ENCODE measurements around the gene PTBP3.

Gene PTBP3

DNA sequence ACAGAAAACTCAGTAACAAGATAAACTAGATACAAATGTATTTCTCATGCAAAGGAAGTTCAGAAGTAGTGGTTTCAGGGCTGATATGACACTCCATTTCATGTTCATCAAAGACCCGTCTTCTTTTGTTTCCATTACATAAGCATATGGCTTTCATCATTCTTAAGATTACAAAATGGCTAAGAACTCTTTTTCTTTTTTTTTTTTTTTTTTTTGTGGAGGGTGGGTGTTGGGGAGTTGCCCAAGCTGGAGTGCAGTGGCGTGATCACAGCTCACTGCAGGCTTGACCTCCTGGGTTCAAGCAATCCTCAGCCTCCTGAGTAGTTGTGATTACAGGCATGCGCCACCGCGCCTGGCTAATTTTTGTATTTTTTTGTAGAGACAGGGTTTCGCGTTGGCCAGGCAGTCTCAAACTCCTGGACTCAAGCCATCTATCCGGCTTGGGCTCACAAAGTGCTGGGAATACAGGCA is 22.0 kb upstream of the PTBP3 start:
- H3K9me3 ChIP-seq (replicated peaks; ENCODE audit: insufficient read depth, low read length), result no peaks in the 10 kb centered on the region
- TF ChIP-seq CTCF (IDR thresholded peaks at IDR 0.05; ENCODE audit: low read length) (no peak), EZH2 (optimal IDR thresholded peaks at IDR 0.05; ENCODE audit: low read depth, low read length) (no peak), EZH2phosphoT487 (IDR thresholded peaks at IDR 0.05; ENCODE audit: low read length) (no peak)
- H3K27ac ChIP-seq (ENCODE audit: low read length), result no peak overlapping the region
- H3K4me1 ChIP-seq (ENCODE audit: low read length), result no peaks in the 10 kb centered on the region
- H3K79me2 ChIP-seq (ENCODE audit: low read length), result no peaks in the 10 kb centered on the region
- DNase-seq, result no peak
- no peak overlapping the region for H3K4me3 ChIP-seq (ENCODE audit: low read length)
- no peaks in the 10 kb centered on the region for H3F3A ChIP-seq (ENCODE audit: insufficient read depth, low read length)
- no peak overlapping the region for H3K9ac ChIP-seq (ENCODE audit: low read length)
- H3K9me2 ChIP-seq (replicated peaks; ENCODE audit: insufficient read depth, low read length), result no peaks in the 10 kb centered on the region
- H3K36me3 ChIP-seq (replicated peaks; ENCODE audit: insufficient read depth, low read length), result no peaks in the 10 kb centered on the region
- no peaks in the 10 kb centered on the region for H3K27me3 ChIP-seq (replicated peaks; ENCODE audit: insufficient read depth, low read length)
- H3K4me2 ChIP-seq (ENCODE audit: low read depth, low read length), result no peak overlapping the region
- no peaks in the 10 kb centered on the region for H4K20me1 ChIP-seq (ENCODE audit: insufficient read depth, low read length)
- H2AFZ ChIP-seq (ENCODE audit: low read length), result no peak overlapping the region

GRCh38 chr9:112354081-112354743 is 20.8 kb upstream of the PTBP3 start:
- Histone ChIP-seq H3K4me2 (ENCODE audit: low read depth, low read length) (no peak overlapping the region), H4K20me1 (ENCODE audit: insufficient read depth, low read length) (no peaks in the 10 kb centered on the region), H3K36me3 (replicated peaks; ENCODE audit: insufficient read depth, low read length) (no peaks in the 10 kb centered on the region), H3K27me3 (replicated peaks; ENCODE audit: insufficient read depth, low read length) (no peaks in the 10 kb centered on the region), H3K4me3 (ENCODE audit: low read length) (no peak overlapping the region), H3K27ac (ENCODE audit: low read length) (no peak overlapping the region), H3K4me1 (ENCODE audit: low read length) (no peaks in the 10 kb centered on the region), H3K9me2 (replicated peaks; ENCODE audit: insufficient read depth, low read length) (no peaks in the 10 kb centered on the region), H3K9me3 (replicated peaks; ENCODE audit: insufficient read depth, low read length) (no peaks in the 10 kb centered on the region), H3K79me2 (ENCODE audit: low read length) (no peaks in the 10 kb centered on the region), H3K9ac (ENCODE audit: low read length) (no peak overlapping the region), H3F3A (ENCODE audit: insufficient read depth, low read length) (no peaks in the 10 kb centered on the region), H2AFZ (ENCODE audit: low read length) (no peak overlapping the region)
- DNase-seq, result no peak
- TF ChIP-seq EZH2 (optimal IDR thresholded peaks at IDR 0.05; ENCODE audit: low read depth, low read length) (no peak), EZH2phosphoT487 (IDR thresholded peaks at IDR 0.05; ENCODE audit: low read length) (no peak), CTCF (IDR thresholded peaks at IDR 0.05; ENCODE audit: low read length) (no peak)

GRCh38 chr9:112352209-112352608 is 18.8 kb upstream of the PTBP3 start:
- H3K9ac ChIP-seq (ENCODE audit: low read length), result no peak overlapping the region
- TF ChIP-seq EZH2 (optimal IDR thresholded peaks at IDR 0.05; ENCODE audit: low read depth, low read length) (no peak), EZH2phosphoT487 (IDR thresholded peaks at IDR 0.05; ENCODE audit: low read length) (no peak), CTCF (IDR thresholded peaks at IDR 0.05; ENCODE audit: low read length) (no peak)
- no peak overlapping the region for H3K4me2 ChIP-seq (ENCODE audit: low read depth, low read length)
- H3F3A ChIP-seq (ENCODE audit: insufficient read depth, low read length), result no peaks in the 10 kb centered on the region
- H3K4me1 ChIP-seq (ENCODE audit: low read length), result peaks cover 5% of the 10 kb centered on the region; the same call in 1 of the 2 replicates
- DNase-seq, result no peak
- H4K20me1 ChIP-seq (ENCODE audit: insufficient read depth, low read length), result no peaks in the 10 kb centered on the region
- no peaks in the 10 kb centered on the region for H3K9me2 ChIP-seq (replicated peaks; ENCODE audit: insufficient read depth, low read length)
- no peak overlapping the region for H3K27ac ChIP-seq (ENCODE audit: low read length)
- H3K27me3 ChIP-seq (replicated peaks; ENCODE audit: insufficient read depth, low read length), result no peaks in the 10 kb centered on the region
- H3K4me3 ChIP-seq (ENCODE audit: low read length), result no peak overlapping the region
- H3K9me3 ChIP-seq (replicated peaks; ENCODE audit: insufficient read depth, low read length), result no peaks in the 10 kb centered on the region
- no peaks in the 10 kb centered on the region for H3K79me2 ChIP-seq (ENCODE audit: low read length)
- no peak overlapping the region for H2AFZ ChIP-seq (ENCODE audit: low read length)
- H3K36me3 ChIP-seq (replicated peaks; ENCODE audit: insufficient read depth, low read length), result no peaks in the 10 kb centered on the region

All from MM.1S (cell line).